Activated B cell treated with CpG ODN at 0.5 μM for 24 hours (primary cell): Measurements from ENCODE around the gene RFX2. TPM values are rescaled to one million over a fixed set of nuclear protein-coding genes. Genes with fewer than 3 reads are reported as not detected.

Experiments used
- ATAC-seq: fragments of 200-7000 bp; cut with Tn5 transposase; one replicate; pipeline ENCODE4 v1.10.0; 2021; ENCODE audit warnings: low read depth, mild to moderate bottlenecking, moderate library complexity
- CTCF ChIA-PET: fragments of 350-600 bp; sonication (Branson Sonifier 250); formaldehyde crosslinking; loops from one replicate; lab custom pipeline; 2021; ENCODE audit warnings: antibody characterized with exemption; lab: Charles Lee
- POLR2A ChIA-PET: fragments of 350-600 bp; sonication (Branson Sonifier 250); formaldehyde crosslinking; loops from one replicate; lab custom pipeline; 2021; ENCODE audit warnings: antibody characterized with exemption; lab: Charles Lee
- DNase-seq: peaks from one replicate; pipeline ENCODE4 v3.0.0; 2022
- H3K27ac Mint-ChIP-seq: one replicate; pipeline ENCODE4 v1.8.0; 2020; ENCODE audit warnings: mixed read lengths
- H3K27me3 Mint-ChIP-seq: one replicate; pipeline ENCODE4 v1.8.0; 2021; ENCODE audit warnings: mixed read lengths
- H3K36me3 Mint-ChIP-seq: one replicate; pipeline ENCODE4 v1.8.0; 2021; ENCODE audit warnings: low read depth, mixed read lengths
- H3K4me1 Mint-ChIP-seq: one replicate; pipeline ENCODE4 v1.8.0; 2021; ENCODE audit warnings: mixed read lengths
- H3K4me3 Mint-ChIP-seq: one replicate; pipeline ENCODE4 v1.8.0; 2020; ENCODE audit warnings: mild to moderate bottlenecking, mixed read lengths
- H3K9me3 Mint-ChIP-seq: one replicate; pipeline ENCODE4 v1.8.0; 2020; ENCODE audit warnings: mixed read lengths
- CTCF ChIP-seq: fragments of 200-600 bp; IDR thresholded peaks from one replicate; pipeline ENCODE4 v1.8.0; 2022; ENCODE audit warnings: antibody characterized with exemption, mild to moderate bottlenecking
- intact Hi-C: fragments of 100-400 bp; cut with micrococcal nuclease; formaldehyde crosslinking; loops from one replicate; pipeline ENCODE4 v1.15.1; 2024
- total RNA-seq: library from RNA; stranded (reverse); gene quantifications from 2 replicates; pipeline ENCODE4 v1.2.3, GENCODE V29; 2022

RFX2 gene
- total RNA-seq, 1 donor from 2014 or later = 7.0 TPM

DNA sequence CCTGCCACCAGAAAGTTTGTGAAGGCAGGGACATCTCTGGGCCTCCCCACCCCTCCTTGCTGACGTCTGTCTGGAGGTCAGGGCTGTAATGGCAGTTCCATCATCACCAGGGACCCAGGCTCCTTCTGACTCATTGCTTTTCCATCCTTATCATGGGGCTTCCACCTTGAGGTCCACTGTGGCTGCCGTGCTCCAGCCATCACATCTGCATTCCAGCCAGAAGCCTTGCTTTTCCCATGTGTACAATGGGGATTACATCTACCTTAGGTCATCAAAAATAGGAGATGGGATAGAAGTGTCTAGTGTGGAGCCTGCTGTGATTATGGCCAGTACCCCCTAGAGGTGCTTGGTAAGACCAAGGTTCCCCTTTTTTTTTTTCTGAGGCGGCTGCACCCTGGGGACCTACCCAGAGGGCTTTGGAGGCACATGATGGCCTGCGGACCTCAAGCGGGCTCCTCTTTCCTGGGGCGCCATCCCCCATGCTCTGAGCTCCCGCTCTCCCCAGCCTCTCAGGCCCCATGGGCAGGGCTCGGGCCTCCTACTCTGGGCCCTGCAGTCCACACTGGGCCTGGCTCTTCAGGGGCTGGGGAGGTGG, 119.0 kb downstream of the RFX2 start:
- peak; percentile 52 for ATAC-seq
- H3K9me3 Mint-ChIP-seq = no peaks in the 10 kb centered on the region
- TF ChIP-seq CTCF = no peak
- CTCF ChIA-PET = no interaction called here
- no peaks in the 10 kb centered on the region for H3K36me3 Mint-ChIP-seq
- intact Hi-C loops = loop anchor here (5.0 kb wide), 1 partner anchor 121 kb away; the partner anchor contains the start of gene RFX2
- no peak for DNase-seq
- no peaks in the 10 kb centered on the region for H3K27me3 Mint-ChIP-seq
- POLR2A ChIA-PET = interaction anchor here (1.5 kb wide), 1 partner anchor 88 kb away, joined by 4 read pairs; the partner anchor contains the start of gene NDUFA11
- H3K27ac Mint-ChIP-seq = no peak overlapping the region
- peaks cover 31% of the 10 kb centered on the region for H3K4me1 Mint-ChIP-seq
- no peak overlapping the region for H3K4me3 Mint-ChIP-seq

GRCh38 chr19:5990289-5990797, 120.0 kb downstream of the RFX2 start:
- CTCF ChIA-PET = interaction anchor here (0.8 to 2.9 kb wide), 6 partner anchors 20 to 641 kb away, joined by 3 to 11 read pairs (median 4); no protein-coding TSS in a partner anchor
- no peaks in the 10 kb centered on the region for H3K27me3 Mint-ChIP-seq
- POLR2A ChIA-PET = interaction anchor here (0.6 to 1.5 kb wide), 2 partner anchors 51 to 87 kb away, joined by 4 read pairs; partner anchors contain the start of gene NDUFA11

GRCh38 chr19:5989388-5990074, 120.8 kb downstream of the RFX2 start:
- Mint-ChIP-seq H3K4me3 (no peak overlapping the region), H3K27me3 (no peaks in the 10 kb centered on the region), H3K27ac (peak overlapping the region; percentile 10), H3K36me3 (no peaks in the 10 kb centered on the region), H3K9me3 (no peaks in the 10 kb centered on the region), H3K4me1 (peaks cover 31% of the 10 kb centered on the region)
- TF ChIP-seq CTCF = no peak
- POLR2A ChIA-PET = interaction anchor here (0.6 to 1.5 kb wide), 2 partner anchors 52 to 86 kb away, joined by 4 read pairs; partner anchors contain the start of gene NDUFA11
- CTCF ChIA-PET = interaction anchor here (0.8 to 2.9 kb wide), 7 partner anchors 19 to 642 kb away, joined by 3 to 11 read pairs (median 5); no protein-coding TSS in a partner anchor
- intact Hi-C loops = loop anchor here (5.0 kb wide), 2 partner anchors 48 to 123 kb away; partner anchors contain the start of gene RFX2
- no peak for ATAC-seq
- DNase-seq = no peak

More at GRCh38 chr19:5990289-5990797, 120.0 kb downstream of the RFX2 start:
- Mint-ChIP-seq H3K9me3 (no peaks in the 10 kb centered on the region), H3K27ac (no peak overlapping the region), H3K36me3 (no peaks in the 10 kb centered on the region), H3K4me3 (peak overlapping the region; percentile 81), H3K4me1 (peaks cover 31% of the 10 kb centered on the region)
- TF ChIP-seq CTCF = no peak
- no peak for DNase-seq
- intact Hi-C loops = loop anchor here (5.0 kb wide), 1 partner anchor 122 kb away; the partner anchor contains the start of gene RFX2
- peak; percentile 57 for ATAC-seq

DNA sequence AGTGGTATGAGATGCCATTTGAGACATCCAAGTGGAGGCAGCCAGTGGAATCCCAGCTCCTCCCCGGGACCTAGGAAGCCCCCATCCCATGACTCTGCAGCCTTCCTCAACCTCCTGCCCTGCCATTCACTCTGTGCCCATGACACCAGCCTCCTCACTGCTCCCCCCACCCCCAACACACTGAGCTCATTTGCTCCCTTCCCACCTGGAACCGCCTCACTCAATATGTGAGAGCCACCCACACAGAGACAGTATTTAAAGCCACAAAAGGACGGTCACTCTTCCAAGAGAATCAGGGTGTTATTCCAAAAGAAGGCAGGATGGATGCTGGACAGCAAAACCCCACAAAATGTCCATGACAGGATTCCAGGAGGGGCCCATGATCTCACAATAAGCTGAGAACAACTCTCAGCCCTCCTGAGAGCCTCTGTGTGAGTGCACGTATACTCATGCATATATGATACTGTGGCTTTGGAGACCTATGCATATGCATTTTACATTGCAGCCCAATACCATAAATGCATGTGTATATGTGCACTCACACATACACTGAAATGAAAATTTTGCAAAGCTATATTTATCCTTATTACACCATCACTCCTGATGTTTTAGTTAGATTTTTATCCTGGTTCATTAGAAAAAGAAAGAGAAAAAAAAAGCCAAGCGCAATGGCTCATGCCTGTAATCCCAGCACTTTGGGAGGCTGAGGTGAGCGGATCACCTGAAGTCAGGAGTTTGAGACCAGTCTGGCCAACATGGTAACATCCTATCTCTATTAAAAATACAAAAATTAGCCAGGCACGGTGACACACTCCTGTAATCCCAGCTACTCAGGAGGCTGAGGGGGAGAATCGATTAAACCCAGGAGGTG, 121.5 kb downstream of the RFX2 start:
- CTCF ChIA-PET = interaction anchor here (1.0 to 2.9 kb wide), 5 partner anchors 9 to 34 kb away, joined by 4 to 11 read pairs (median 8); no protein-coding TSS in a partner anchor
- no peak overlapping the region for H3K4me3 Mint-ChIP-seq
- POLR2A ChIA-PET = interaction anchor here (0.8 kb wide), 1 partner anchor 59 kb away, joined by 4 read pairs; no protein-coding TSS in a partner anchor
- ATAC-seq = no peak
- DNase-seq = no peak
- intact Hi-C loops = loop anchor here (5.0 kb wide), 1 partner anchor 49 kb away; no protein-coding TSS in a partner anchor
- H3K36me3 Mint-ChIP-seq = no peaks in the 10 kb centered on the region
- H3K4me1 Mint-ChIP-seq = peaks cover 31% of the 10 kb centered on the region
- TF ChIP-seq CTCF = no peak
- H3K27ac Mint-ChIP-seq = no peak overlapping the region
- H3K27me3 Mint-ChIP-seq = no peaks in the 10 kb centered on the region
- no peaks in the 10 kb centered on the region for H3K9me3 Mint-ChIP-seq
